B cell (primary cell): Measurements from ENCODE around the gene GEMIN7. TPM values are rescaled to one million over a fixed set of nuclear protein-coding genes. Genes with fewer than 3 reads are reported as not detected.

Experiments used
- ATAC-seq: fragments of 200-7000 bp; cut with Tn5 transposase; one replicate; pipeline ENCODE4 v1.10.0; 2021; ENCODE audit warnings: low read depth, mild to moderate bottlenecking, moderate number of reproducible peaks, moderate library complexity
- CTCF ChIA-PET: fragments of 350-600 bp; sonication (Branson Sonifier 250); formaldehyde crosslinking; loops from one replicate; lab custom pipeline; 2021; ENCODE audit warnings: antibody characterized with exemption, inconsistent platforms; lab: Charles Lee
- POLR2A ChIA-PET: fragments of 350-600 bp; sonication (Branson Sonifier 250); formaldehyde crosslinking; loops from one replicate; lab custom pipeline; 2021; ENCODE audit warnings: antibody characterized with exemption; lab: Charles Lee
- DNase-seq: peaks from one replicate; pipeline ENCODE4 v3.0.0; 2013
- H2AFZ ChIP-seq: 2 replicates; pipeline ENCODE4 v1.6.1; 2012; ENCODE audit warnings: mild to moderate bottlenecking, low read depth, low read length; ENCODE audit not compliant: insufficient read depth, poor library complexity, severe bottlenecking
- H3K27ac ChIP-seq, 2 donors: 1 replicate in 1 of 2; 2 replicates in 1 of 2; pipeline ENCODE4 v1.5.1; 2012 to 2013; ENCODE audit warnings: low read length in 2 of 2, mild to moderate bottlenecking in 2 of 2, moderate library complexity in 1 of 2
- H3K27me3 ChIP-seq, 4 experiments: fragments of 200-600 bp in 1 of 4; sonication (generic) in 1 of 4; replicated peaks in 1 of 4; 1 replicate in 2 of 4; 2 replicates in 2 of 4; pipeline versions ENCODE4 v1.6.1 to v1.7.0; 2013 to 2016; ENCODE audit warnings: low read length in 3 of 4, mild to moderate bottlenecking in 2 of 4, mixed read lengths in 1 of 4, moderate library complexity in 1 of 4; ENCODE audit not compliant: insufficient read depth in 4 of 4, control insufficient read depth in 3 of 4; ENCODE audit errors: control extremely low read depth in 1 of 4
- H3K36me3 ChIP-seq, 2 experiments: replicated peaks in 1 of 2; 1 replicate in 1 of 2; 2 replicates in 1 of 2; pipeline versions ENCODE4 v1.6.1 to v1.7.1; 2013; ENCODE audit warnings: low read length in 1 of 2; ENCODE audit not compliant: insufficient read depth in 2 of 2, control insufficient read depth in 1 of 2; ENCODE audit errors: control extremely low read depth in 1 of 2, extremely low read depth in 1 of 2
- H3K4me1 ChIP-seq, 2 donors: fragments of 200-600 bp in 1 of 2; sonication (generic) in 1 of 2; 1 replicate in 1 of 2; 2 replicates in 1 of 2; pipeline versions ENCODE4 v1.5.1 to v1.6.1; 2013 to 2017; ENCODE audit warnings: low read length in 2 of 2; ENCODE audit not compliant: control insufficient read depth in 2 of 2, insufficient read depth in 2 of 2
- H3K4me2 ChIP-seq: replicated peaks from 2 replicates; pipeline ENCODE3; 2012; ENCODE audit warnings: mild to moderate bottlenecking, low read depth, low read length; ENCODE audit not compliant: poor library complexity, severe bottlenecking
- H3K4me3 ChIP-seq, 5 experiments: fragments of 200-600 bp in 1 of 5; sonication (generic) in 1 of 5; 1 replicate in 3 of 5; 2 replicates in 2 of 5; pipeline versions ENCODE4 v1.5.1 to v1.7.0; 2011 to 2016; ENCODE audit warnings: low read length in 4 of 5, mild to moderate bottlenecking in 4 of 5, low read depth in 2 of 5, control low read depth in 1 of 5, moderate library complexity in 1 of 5; ENCODE audit not compliant: insufficient read depth in 1 of 5; ENCODE audit errors: control extremely low read depth in 1 of 5, extremely low read depth in 1 of 5
- H3K79me2 ChIP-seq: fragments of 200-600 bp; sonication (generic); one replicate; pipeline ENCODE4 v1.6.0; 2016; ENCODE audit warnings: low read length; ENCODE audit not compliant: control insufficient read depth, insufficient read depth
- H3K9ac ChIP-seq: fragments of 200-600 bp; sonication (generic); 2 replicates; pipeline ENCODE4 v1.6.1; 2017; ENCODE audit warnings: mild to moderate bottlenecking, low read length, moderate library complexity
- H3K9me3 ChIP-seq, 3 donors: one replicate each; pipeline versions ENCODE4 v1.6.1 to v1.7.1; 2013; ENCODE audit warnings: low read length in 2 of 3; ENCODE audit not compliant: control insufficient read depth in 2 of 3, insufficient read depth in 1 of 3; ENCODE audit errors: control extremely low read depth in 1 of 3
- H4K20me1 ChIP-seq: 2 replicates; pipeline ENCODE4 v1.6.0; 2012; ENCODE audit warnings: mild to moderate bottlenecking, low read length; ENCODE audit not compliant: insufficient read depth, control insufficient read depth, poor library complexity, severe bottlenecking
- H3K27ac Mint-ChIP-seq: one replicate; pipeline ENCODE4 v1.8.0; 2021; ENCODE audit warnings: mixed read lengths
- H3K27me3 Mint-ChIP-seq: one replicate; pipeline ENCODE4 v1.8.0; 2021; ENCODE audit warnings: mixed read lengths
- H3K4me1 Mint-ChIP-seq: one replicate; pipeline ENCODE4 v1.8.0; 2021; ENCODE audit warnings: mixed read lengths
- H3K4me3 Mint-ChIP-seq: one replicate; pipeline ENCODE4 v1.8.0; 2021; ENCODE audit warnings: mixed read lengths
- H3K9me3 Mint-ChIP-seq: one replicate; pipeline ENCODE4 v1.8.0; 2022; ENCODE audit warnings: mixed read lengths; ENCODE audit not compliant: insufficient read depth
- EZH2 ChIP-seq: IDR thresholded peaks from 2 replicates; pipeline ENCODE4 v1.6.1; 2012; ENCODE audit warnings: borderline replicate concordance, low read depth, mild to moderate bottlenecking, moderate library complexity, low read length; ENCODE audit not compliant: insufficient read depth, poor library complexity, severe bottlenecking
- WGBS: methylation state at CpG from one replicate; pipeline ENCODE4 v1.1.5; 2013; ENCODE audit warnings: missing lambda C conversion rate; ENCODE audit not compliant: insufficient coverage; 5-methylcytosine and 5-hydroxymethylcytosine counted together
- intact Hi-C: fragments of 100-400 bp; cut with micrococcal nuclease; formaldehyde crosslinking; loops from one replicate; pipeline ENCODE4 v1.10.0; 2022
- polyA plus RNA-seq: library from polyadenylated mRNA; depleted of rRNA; stranded (reverse); fragments of >200 nt; gene quantifications from 2 replicates; pipeline ENCODE4 v1.2.3, GENCODE V29; 2012
- total RNA-seq, 2 donors: library from RNA; stranded (reverse); fragments of 120-200 nt in 1 of 2; gene quantifications; 1 replicate in 1 of 2; 2 replicates in 1 of 2; pipeline versions ENCODE4 v1.2.3 to v1.2.4, GENCODE V29; 2013 to 2022
- TF ChIP-seq, protein P1 (sequence below): fragments of 200-600 bp; IDR thresholded peaks from one replicate; pipeline ENCODE4 v1.8.0; 2022; ENCODE audit warnings: antibody characterized with exemption, mild to moderate bottlenecking

Gene GEMIN7
- total and polyA plus RNA-seq, 2 donors (not counting 1 experiment from before 2014, with no cell fraction given): 43.0 to 89.4 TPM

DNA sequence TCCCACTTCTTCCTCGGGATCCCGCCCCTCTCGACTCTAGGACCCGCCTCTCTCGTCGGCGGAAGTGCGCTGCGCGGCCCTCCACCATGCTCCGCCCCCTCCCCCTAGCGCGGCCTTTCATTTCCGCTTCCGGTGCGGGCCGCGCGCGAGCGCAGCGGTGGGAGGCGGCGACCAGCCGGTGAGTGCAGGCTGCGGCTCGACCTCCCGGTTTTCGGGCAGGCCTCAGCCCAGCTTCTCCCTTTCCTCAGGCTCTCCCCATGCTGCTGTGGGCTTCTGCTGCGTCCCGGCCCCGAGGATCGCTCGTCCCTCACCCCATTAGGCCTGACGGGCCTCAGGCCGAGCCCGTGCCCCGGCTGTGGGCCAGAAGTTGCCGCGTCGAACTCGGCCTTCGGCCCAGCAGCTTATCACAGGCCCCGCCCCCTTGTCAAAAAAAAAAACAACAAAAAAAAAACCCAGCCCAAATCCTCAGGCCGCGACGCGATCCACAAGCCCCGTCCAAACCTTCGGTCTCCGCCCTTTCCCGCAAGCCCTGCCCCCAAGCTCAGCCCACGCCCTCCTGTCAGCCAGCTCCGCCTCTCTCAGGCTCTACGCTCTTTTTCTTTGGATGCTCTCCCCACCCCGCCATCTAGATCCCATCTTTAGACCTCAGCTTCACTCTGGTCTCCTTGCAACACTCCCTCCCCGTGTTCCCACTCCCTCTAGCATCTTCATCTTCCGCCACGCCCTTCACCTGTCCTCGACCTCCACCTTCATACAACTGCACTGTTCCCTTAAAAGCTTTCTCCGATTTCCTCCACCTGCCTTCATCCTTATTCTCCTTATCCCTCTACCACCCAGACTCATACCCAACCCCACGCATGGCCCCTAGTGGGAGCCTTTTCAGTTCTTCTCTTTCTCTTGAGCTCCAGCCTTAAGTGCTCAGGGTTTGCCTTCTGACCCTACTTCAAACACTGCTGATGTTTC, 39.8 kb upstream of the GEMIN7 start, which contains the start of gene CLASRP:
Gene CLASRP, plus strand, starts transcription at position 115 of the 963 bp plus-strand sequence. CDS start 1,168 bp downstream, outside the sequence.
- H3K27ac Mint-ChIP-seq: peak within 1 kb of the TSS; percentile 96
- ATAC-seq: peak; percentile 89
- peaks cover 72% of the 10 kb centered on the region for H3K79me2 ChIP-seq
- H3K4me1 Mint-ChIP-seq: peaks cover 40% of the 10 kb centered on the region
- H3K9ac ChIP-seq: peak within 1 kb of the TSS; percentile 91
- H3K4me3 Mint-ChIP-seq: peak within 1 kb of the TSS; percentile 96
- DNase-seq: peak; percentile 93
- peak within 1 kb of the TSS; percentile 51 to 96 (median 94) for H3K4me3 ChIP-seq
- H3K27ac ChIP-seq: peak within 1 kb of the TSS; percentile 93 to 96
- peaks cover 41% of the 10 kb centered on the region for H4K20me1 ChIP-seq
- peak within 1 kb of the TSS; percentile 72 for H2AFZ ChIP-seq
- TF ChIP-seq EZH2: no peak
- TF ChIP-seq, protein P1, sequence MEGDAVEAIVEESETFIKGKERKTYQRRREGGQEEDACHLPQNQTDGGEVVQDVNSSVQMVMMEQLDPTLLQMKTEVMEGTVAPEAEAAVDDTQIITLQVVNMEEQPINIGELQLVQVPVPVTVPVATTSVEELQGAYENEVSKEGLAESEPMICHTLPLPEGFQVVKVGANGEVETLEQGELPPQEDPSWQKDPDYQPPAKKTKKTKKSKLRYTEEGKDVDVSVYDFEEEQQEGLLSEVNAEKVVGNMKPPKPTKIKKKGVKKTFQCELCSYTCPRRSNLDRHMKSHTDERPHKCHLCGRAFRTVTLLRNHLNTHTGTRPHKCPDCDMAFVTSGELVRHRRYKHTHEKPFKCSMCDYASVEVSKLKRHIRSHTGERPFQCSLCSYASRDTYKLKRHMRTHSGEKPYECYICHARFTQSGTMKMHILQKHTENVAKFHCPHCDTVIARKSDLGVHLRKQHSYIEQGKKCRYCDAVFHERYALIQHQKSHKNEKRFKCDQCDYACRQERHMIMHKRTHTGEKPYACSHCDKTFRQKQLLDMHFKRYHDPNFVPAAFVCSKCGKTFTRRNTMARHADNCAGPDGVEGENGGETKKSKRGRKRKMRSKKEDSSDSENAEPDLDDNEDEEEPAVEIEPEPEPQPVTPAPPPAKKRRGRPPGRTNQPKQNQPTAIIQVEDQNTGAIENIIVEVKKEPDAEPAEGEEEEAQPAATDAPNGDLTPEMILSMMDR: no peak
- peak within 1 kb of the TSS; percentile 77 for H3K4me2 ChIP-seq
- intact Hi-C loops: loop anchor here (1.0 to 5.0 kb wide), 7 partner anchors 8 to 85 kb away; partner anchors contain the start of genes GEMIN7 and PPP1R37
- ChIA-PET CTCF (interaction anchor here (0.5 to 5.1 kb wide), 12 partner anchors 8 to 287 kb away, joined by 3 to 24 read pairs (median 4); partner anchors contain the start of gene PPP1R37), POLR2A (interaction anchor here (0.7 to 3.1 kb wide), 17 partner anchors 8 to 285 kb away, joined by 3 to 26 read pairs (median 4); partner anchors contain the start of genes PPP1R37, RELB and TOMM40)
- peaks cover 0 to 6% (median 0%) of the 10 kb centered on the region in 3 donors for H3K9me3 ChIP-seq
- no peaks in the 10 kb centered on the region for H3K9me3 Mint-ChIP-seq
- H3K4me1 ChIP-seq: peaks cover 26 to 35% of the 10 kb centered on the region in 2 donors
- no peaks in the 10 kb centered on the region for H3K27me3 ChIP-seq
- 3% methylated on average over 62 of the region's 62 CpGs for WGBS
- no peaks in the 10 kb centered on the region for H3K27me3 Mint-ChIP-seq
- H3K36me3 ChIP-seq: peaks cover 6 to 74% of the 10 kb centered on the region in 2 experiments
